IMR-90 (cell line): ENCODE results near the gene EHMT1.

Experiments
- CHD1 ChIP-seq: IDR thresholded peaks from 2 replicates; pipeline ENCODE4 v1.6.1; 2012; ENCODE audit warnings: low read depth, low read length, improper control_type of control experiment
- CTCF ChIP-seq: conservative IDR thresholded peaks from 2 replicates; pipeline ENCODE4 v1.5.1; 2012; ENCODE audit warnings: mild to moderate bottlenecking, low read depth, low read length, improper control_type of control experiment
- ELK1 ChIP-seq: fragments of 150-350 bp; IDR thresholded peaks from 2 replicates; pipeline ENCODE4 v1.6.1; 2016; ENCODE audit warnings: low read depth, mild to moderate bottlenecking, low read length, moderate library complexity, borderline replicate concordance
- POLR2A ChIP-seq: IDR thresholded peaks from 2 replicates; pipeline ENCODE4 v1.6.1; 2012; ENCODE audit warnings: mild to moderate bottlenecking, low read depth, low read length
- RAD21 ChIP-seq: IDR thresholded peaks from 2 replicates; pipeline ENCODE4 v1.6.1; 2012; ENCODE audit warnings: low read length, improper control_type of control experiment
- RCOR1 ChIP-seq: IDR thresholded peaks from 2 replicates; pipeline ENCODE4 v1.6.1; 2012; ENCODE audit warnings: mild to moderate bottlenecking, low read length, improper control_type of control experiment; ENCODE audit not compliant: insufficient replicate concordance
- RFX5 ChIP-seq: IDR thresholded peaks from 2 replicates; pipeline ENCODE4 v1.8.0; 2012; ENCODE audit warnings: low read depth, mild to moderate bottlenecking, low read length, moderate library complexity
- SMC3 ChIP-seq: fragments of 150-350 bp; IDR thresholded peaks from 2 replicates; pipeline ENCODE4 v1.6.1; 2016; ENCODE audit warnings: low read depth, mild to moderate bottlenecking, antibody characterized with exemption, low read length, moderate library complexity

GRCh38 chr9:137876269-137876668 is 257.5 kb downstream of the EHMT1 start:
- TF ChIP-seq CTCF (no peak), POLR2A (no peak), RCOR1 (no peak), RFX5 (no peak), ELK1 (no peak), RAD21 (no peak), SMC3 (no peak), CHD1 (no peak)
